Mesendoderm (in vitro differentiated cells): ENCODE results near the gene FBXW11.
A peak's percentile ranks its signal among the peaks of the same experiment; 100 is the strongest.

Source experiments
- DNase-seq: peaks from one replicate; pipeline ENCODE4 v3.0.0; 2013
- H2AK5ac ChIP-seq: 2 replicates; pipeline ENCODE4 v1.6.1; 2013; ENCODE audit warnings: low read length, inconsistent platforms
- H2BK120ac ChIP-seq: 2 replicates; pipeline ENCODE4 v1.6.1; 2013; ENCODE audit warnings: low read depth, mild to moderate bottlenecking, low read length, moderate library complexity, mixed read lengths
- H2BK15ac ChIP-seq: replicated peaks from 2 replicates; pipeline ENCODE4 v1.6.1; 2013; ENCODE audit warnings: low read depth, mild to moderate bottlenecking, moderate library complexity
- H2BK5ac ChIP-seq: 2 replicates; pipeline ENCODE4 v1.6.1; 2013; ENCODE audit warnings: low read length, inconsistent platforms
- H3K18ac ChIP-seq: 2 replicates; pipeline ENCODE4 v1.6.1; 2013; ENCODE audit warnings: mild to moderate bottlenecking, low read length, mixed read lengths
- H3K23ac ChIP-seq: one replicate; pipeline ENCODE4 v1.6.1; 2013; ENCODE audit warnings: low read length
- H3K27ac ChIP-seq: 2 replicates; pipeline ENCODE4 v1.5.1; 2013; ENCODE audit warnings: low read depth, mild to moderate bottlenecking, inconsistent platforms, low read length, moderate library complexity
- H3K27me3 ChIP-seq: 2 replicates; pipeline ENCODE4 v1.6.1; 2013; ENCODE audit warnings: low read length, control low read depth, mild to moderate bottlenecking, inconsistent platforms; ENCODE audit not compliant: insufficient read depth, poor library complexity
- H3K36me3 ChIP-seq: 2 replicates; pipeline ENCODE4 v1.6.1; 2013; ENCODE audit warnings: low read length, inconsistent platforms; ENCODE audit not compliant: control insufficient read depth, insufficient read depth
- H3K4ac ChIP-seq: one replicate; pipeline ENCODE4 v1.6.1; 2013; ENCODE audit warnings: low read depth, mild to moderate bottlenecking, low read length, moderate library complexity
- H3K4me1 ChIP-seq: 2 replicates; pipeline ENCODE4 v1.6.1; 2013; ENCODE audit warnings: low read depth, low read length, inconsistent platforms; ENCODE audit not compliant: control insufficient read depth
- H3K4me2 ChIP-seq: 2 replicates; pipeline ENCODE4 v1.6.1; 2013; ENCODE audit warnings: low read length
- H3K4me3 ChIP-seq: 2 replicates; pipeline ENCODE4 v1.5.1; 2013; ENCODE audit warnings: mild to moderate bottlenecking, low read length
- H3K56ac ChIP-seq: one replicate; pipeline ENCODE4 v1.6.1; 2013; ENCODE audit warnings: low read length
- H3K79me1 ChIP-seq: 2 replicates; pipeline ENCODE4 v1.6.1; 2013; ENCODE audit warnings: low read length, inconsistent platforms
- H3K79me2 ChIP-seq: 2 replicates; pipeline ENCODE4 v1.6.1; 2013; ENCODE audit warnings: mild to moderate bottlenecking, low read length; ENCODE audit not compliant: control insufficient read depth, insufficient read depth
- H3K9ac ChIP-seq: 2 replicates; pipeline ENCODE4 v1.6.1; 2013; ENCODE audit warnings: low read length, inconsistent platforms
- H4K5ac ChIP-seq: one replicate; pipeline ENCODE4 v1.6.1; 2013; ENCODE audit warnings: low read length
- H4K8ac ChIP-seq: one replicate; pipeline ENCODE4 v1.6.1; 2013; ENCODE audit warnings: low read depth, mild to moderate bottlenecking, control low read depth, low read length, moderate library complexity
- WGBS: extraction: QIAGEN DNeasy Blood & Tissue Kit; methylation state at CpG from one replicate; pipeline ENCODE4 v1.1.7; 2013; ENCODE audit warnings: low lambda C conversion rate, missing lambda C conversion rate; ENCODE audit not compliant: insufficient coverage; ENCODE audit errors: extremely low coverage; 5-methylcytosine and 5-hydroxymethylcytosine counted together

The FBXW11 gene

DNA sequence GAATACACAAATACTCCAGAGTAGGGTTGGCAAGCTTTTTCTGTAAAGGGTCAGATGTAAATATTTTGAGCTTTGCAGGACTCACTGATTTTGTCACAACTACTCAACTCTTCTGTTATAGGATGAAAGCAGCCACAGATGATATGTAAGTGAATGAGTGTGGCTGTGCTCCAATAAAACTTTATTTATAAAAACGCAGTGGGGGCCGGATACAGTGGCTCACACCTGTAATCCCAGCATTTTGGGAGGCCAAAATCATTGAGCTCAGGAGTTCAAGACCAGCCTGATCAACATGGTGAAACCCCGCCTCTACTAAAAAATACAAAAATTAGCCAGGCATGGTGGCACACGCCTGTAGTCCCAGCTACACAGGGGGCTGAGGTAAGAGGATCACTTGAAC is 69.1 kb downstream of the FBXW11 start:
- H3K4me1 ChIP-seq = no peaks in the 10 kb centered on the region
- DNase-seq = no peak
- H3K4ac ChIP-seq = no peak overlapping the region
- no peak overlapping the region for H2BK5ac ChIP-seq
- H3K56ac ChIP-seq = no peak overlapping the region
- H3K36me3 ChIP-seq = no peaks in the 10 kb centered on the region
- H3K4me2 ChIP-seq = no peak overlapping the region
- H3K4me3 ChIP-seq = no peak overlapping the region
- no CpG with 5 or more reads among the region's 4 CpGs for WGBS
- no peak overlapping the region for H2BK120ac ChIP-seq
- no peak overlapping the region for H3K23ac ChIP-seq
- H3K18ac ChIP-seq = no peak overlapping the region
- no peak overlapping the region for H2BK15ac ChIP-seq
- peaks cover 16% of the 10 kb centered on the region for H3K79me2 ChIP-seq
- peaks cover 5% of the 10 kb centered on the region for H3K79me1 ChIP-seq
- H3K27me3 ChIP-seq = no peaks in the 10 kb centered on the region
- H3K27ac ChIP-seq = no peak overlapping the region
- H4K8ac ChIP-seq = no peak overlapping the region
- no peak overlapping the region for H2AK5ac ChIP-seq
- H4K5ac ChIP-seq = no peak overlapping the region
- H3K9ac ChIP-seq = no peak overlapping the region

DNA sequence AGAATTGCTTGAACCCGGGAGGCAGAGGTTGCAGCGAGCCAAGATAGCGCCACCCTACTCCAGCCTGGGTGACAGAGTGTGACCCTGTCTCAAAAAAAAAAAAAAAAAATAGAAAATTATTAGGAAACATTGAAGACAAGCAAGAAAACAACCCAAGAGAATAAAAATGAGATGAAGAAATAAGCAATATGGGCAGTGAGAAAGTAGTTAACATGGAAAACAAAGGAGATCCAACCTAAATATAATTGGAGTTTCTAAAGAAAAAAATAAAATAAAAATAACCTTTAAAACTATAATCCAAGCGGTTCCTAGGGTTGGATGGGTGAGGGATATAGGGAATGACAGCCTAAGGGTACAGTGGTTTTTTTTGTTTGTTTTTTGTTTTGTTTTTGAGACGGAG is 71.9 kb downstream of the FBXW11 start:
- no peak for DNase-seq
- Histone ChIP-seq H2BK5ac (no peak overlapping the region), H3K79me1 (peaks cover 5% of the 10 kb centered on the region), H3K27me3 (no peaks in the 10 kb centered on the region), H3K23ac (no peak overlapping the region), H3K56ac (no peak overlapping the region), H3K36me3 (no peaks in the 10 kb centered on the region), H3K27ac (no peak overlapping the region), H2BK120ac (no peak overlapping the region), H3K4ac (no peak overlapping the region), H3K4me2 (no peak overlapping the region), H3K9ac (no peak overlapping the region), H3K4me1 (no peaks in the 10 kb centered on the region), H4K5ac (no peak overlapping the region), H3K79me2 (peaks cover 23% of the 10 kb centered on the region), H2BK15ac (no peak overlapping the region), H4K8ac (no peak overlapping the region), H2AK5ac (no peak overlapping the region), H3K4me3 (no peak overlapping the region), H3K18ac (no peak overlapping the region)
- no CpG with 5 or more reads among the region's 5 CpGs for WGBS

DNA sequence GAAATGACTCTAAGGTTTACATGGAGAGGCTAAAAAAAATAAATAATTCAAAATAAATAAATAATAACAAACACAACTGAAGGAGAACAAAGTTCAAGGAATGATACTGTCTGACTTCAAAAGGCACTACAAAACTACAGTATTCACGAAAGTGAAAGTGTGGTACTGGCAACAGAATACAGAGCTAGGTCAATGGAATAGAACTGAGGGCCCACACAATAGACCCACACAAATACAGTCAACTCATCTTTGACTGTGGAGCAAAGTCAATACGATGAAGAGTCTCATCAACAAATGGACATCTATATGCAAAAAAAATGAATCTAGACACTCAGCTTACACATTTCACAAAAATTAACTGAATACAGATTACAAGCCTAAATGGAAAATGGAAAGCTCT is 75.3 kb downstream of the FBXW11 start:
- Histone ChIP-seq H3K4me1 (no peaks in the 10 kb centered on the region), H4K8ac (no peak overlapping the region), H3K56ac (no peak overlapping the region), H3K9ac (no peak overlapping the region), H3K79me1 (peaks cover 4% of the 10 kb centered on the region), H3K23ac (no peak overlapping the region), H2BK5ac (no peak overlapping the region), H3K27me3 (no peaks in the 10 kb centered on the region), H3K27ac (no peak overlapping the region), H2BK15ac (no peak overlapping the region), H3K79me2 (peaks cover 17% of the 10 kb centered on the region), H4K5ac (no peak overlapping the region), H2BK120ac (no peak overlapping the region), H3K4me2 (no peak overlapping the region), H2AK5ac (no peak overlapping the region), H3K4ac (no peak overlapping the region), H3K4me3 (no peak overlapping the region), H3K36me3 (no peaks in the 10 kb centered on the region), H3K18ac (no peak overlapping the region)
- no peak for DNase-seq
- WGBS = no CpG with 5 or more reads among the region's 2 CpGs

DNA sequence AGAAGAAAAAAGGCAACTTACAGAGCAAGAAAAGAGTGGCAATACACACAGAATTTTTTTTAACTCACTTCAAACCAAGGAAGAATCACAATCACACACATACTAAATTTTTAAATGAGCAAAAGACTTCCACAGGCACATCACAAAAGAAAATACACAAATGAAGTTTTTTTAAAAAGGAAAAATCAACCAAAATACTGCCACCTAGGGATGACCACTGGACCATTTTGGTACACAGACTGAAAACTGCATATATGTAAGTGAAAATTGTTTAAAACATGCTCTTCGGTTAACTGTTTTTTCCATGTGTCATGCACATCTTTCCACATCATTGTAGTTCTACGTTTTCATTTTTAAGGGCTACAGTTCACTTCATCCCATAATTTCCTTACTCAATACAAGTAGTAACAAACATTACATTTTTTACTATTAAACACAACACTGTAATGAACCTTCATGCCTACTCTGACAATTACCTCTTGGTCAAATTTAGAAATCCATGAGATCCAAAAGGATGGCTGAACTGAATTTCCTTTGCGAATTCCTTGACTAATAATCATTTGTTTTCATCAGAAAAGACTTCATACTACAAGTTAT is 79.0 kb downstream of the FBXW11 start:
- Histone ChIP-seq H3K4ac (no peak overlapping the region), H4K8ac (no peak overlapping the region), H3K56ac (no peak overlapping the region), H3K4me1 (no peaks in the 10 kb centered on the region), H3K9ac (no peak overlapping the region), H3K18ac (no peak overlapping the region), H3K27ac (no peak overlapping the region), H4K5ac (no peak overlapping the region), H3K27me3 (no peaks in the 10 kb centered on the region), H2BK120ac (no peak overlapping the region), H3K36me3 (no peaks in the 10 kb centered on the region), H3K79me2 (peaks cover 26% of the 10 kb centered on the region), H2BK5ac (no peak overlapping the region), H3K4me3 (no peak overlapping the region), H2AK5ac (no peak overlapping the region), H2BK15ac (no peak overlapping the region), H3K23ac (no peak overlapping the region), H3K79me1 (peaks cover 12% of the 10 kb centered on the region), H3K4me2 (no peak overlapping the region)
- no peak for DNase-seq
- WGBS = no CpG with 5 or more reads among the region's 3 CpGs

DNA sequence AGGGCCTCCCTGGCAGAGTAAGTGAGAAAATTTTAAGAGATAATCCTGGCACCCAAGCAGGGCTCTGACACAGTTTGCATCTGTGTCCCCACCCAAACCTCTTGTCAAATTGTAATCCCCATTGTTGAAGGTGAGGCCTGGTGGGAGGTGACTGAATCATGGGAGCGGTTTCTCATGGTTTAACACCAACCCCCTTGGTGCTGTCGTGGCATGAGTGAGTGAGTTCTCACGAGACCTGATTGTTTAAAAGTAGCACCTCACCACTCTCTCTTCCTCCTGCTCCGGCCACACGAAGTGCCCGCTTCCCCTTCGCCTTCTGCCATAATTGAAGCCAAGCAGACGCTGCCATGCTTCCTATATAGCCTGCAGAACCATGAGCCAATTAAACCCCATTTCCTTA is 80.1 kb downstream of the FBXW11 start:
- no peak overlapping the region for H2BK120ac ChIP-seq
- H3K27ac ChIP-seq = no peak overlapping the region
- peaks cover 9% of the 10 kb centered on the region for H3K79me1 ChIP-seq
- no peak overlapping the region for H3K9ac ChIP-seq
- H4K8ac ChIP-seq = no peak overlapping the region
- no peak overlapping the region for H2AK5ac ChIP-seq
- H2BK5ac ChIP-seq = no peak overlapping the region
- no peaks in the 10 kb centered on the region for H3K36me3 ChIP-seq
- no peak overlapping the region for H3K4me2 ChIP-seq
- H3K4ac ChIP-seq = no peak overlapping the region
- H4K5ac ChIP-seq = no peak overlapping the region
- no peak overlapping the region for H3K18ac ChIP-seq
- no peak overlapping the region for H3K23ac ChIP-seq
- H3K27me3 ChIP-seq = no peaks in the 10 kb centered on the region
- no CpG with 5 or more reads among the region's 8 CpGs for WGBS
- no peak overlapping the region for H2BK15ac ChIP-seq
- H3K4me3 ChIP-seq = no peak overlapping the region
- no peaks in the 10 kb centered on the region for H3K4me1 ChIP-seq
- H3K56ac ChIP-seq = no peak overlapping the region
- DNase-seq = peak; percentile 71
- peaks cover 25% of the 10 kb centered on the region for H3K79me2 ChIP-seq

DNA sequence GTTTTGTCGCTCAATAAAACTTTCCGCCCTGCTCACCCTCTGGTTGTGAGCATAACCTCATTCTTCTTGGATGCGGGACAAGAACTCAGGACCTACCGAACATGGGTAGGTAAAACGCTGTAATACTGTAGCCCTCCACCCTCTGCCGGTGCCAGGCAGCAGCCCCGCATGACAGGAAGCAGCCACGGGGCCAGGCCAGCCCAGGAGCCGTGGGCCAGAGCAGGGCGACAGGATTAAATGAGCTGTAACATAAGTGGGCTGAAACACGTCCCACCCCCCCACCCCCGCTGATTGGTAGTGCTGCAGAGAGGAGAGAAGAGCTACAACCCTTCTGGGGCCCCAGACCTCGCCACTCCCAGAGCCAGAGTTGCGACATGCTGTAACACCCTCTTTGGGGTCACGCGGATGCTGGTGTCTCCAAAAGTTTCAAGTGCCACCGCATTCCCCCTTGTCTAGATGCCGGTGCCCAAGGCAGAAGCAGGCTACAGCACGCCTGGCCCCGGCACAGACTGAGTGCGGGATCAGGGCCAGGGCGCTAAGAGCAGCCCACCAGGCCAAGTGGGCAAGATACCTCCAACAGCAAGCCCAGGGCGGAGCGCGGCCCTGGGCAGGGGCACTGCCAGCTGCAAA is 81.8 kb downstream of the FBXW11 start:
- no peak overlapping the region for H4K8ac ChIP-seq
- no peak overlapping the region for H3K4ac ChIP-seq
- no peak overlapping the region for H3K18ac ChIP-seq
- H2AK5ac ChIP-seq = no peak overlapping the region
- H3K27ac ChIP-seq = no peak overlapping the region
- H2BK15ac ChIP-seq = no peak overlapping the region
- no peak overlapping the region for H3K4me2 ChIP-seq
- H4K5ac ChIP-seq = no peak overlapping the region
- H3K79me2 ChIP-seq = peaks cover 26% of the 10 kb centered on the region
- H2BK5ac ChIP-seq = no peak overlapping the region
- H3K23ac ChIP-seq = no peak overlapping the region
- peaks cover 11% of the 10 kb centered on the region for H3K79me1 ChIP-seq
- H2BK120ac ChIP-seq = no peak overlapping the region
- no peaks in the 10 kb centered on the region for H3K4me1 ChIP-seq
- H3K4me3 ChIP-seq = no peak overlapping the region
- H3K56ac ChIP-seq = no peak overlapping the region
- WGBS = no CpG with 5 or more reads among the region's 25 CpGs
- H3K36me3 ChIP-seq = no peaks in the 10 kb centered on the region
- no peak overlapping the region for H3K9ac ChIP-seq
- peak; percentile 16 for DNase-seq
- no peaks in the 10 kb centered on the region for H3K27me3 ChIP-seq
